ENCODE results near the gene OTC.

OTC gene

GRCh38 chrX:38311743-38312142 is 40.7 kb upstream of the OTC start:
- Histone ChIP-seq H3K27me3 (ENCODE audit: insufficient read depth, low read length) (no peaks in the 10 kb centered on the region), H3K9me2 (ENCODE audit: low read depth, low read length) (no peaks in the 10 kb centered on the region), H3K9me3 (ENCODE audit: low read length) (no peaks in the 10 kb centered on the region), H3K36me3 (ENCODE audit: insufficient read depth, low read length) (peaks cover 6% of the 10 kb centered on the region), H3K4me1 (ENCODE audit: insufficient read depth, low read length, severe bottlenecking) (no peaks in the 10 kb centered on the region), H3K79me2 (ENCODE audit: insufficient read depth, low read length) (no peaks in the 10 kb centered on the region), H3K4me2 (ENCODE audit: low read length) (no peak overlapping the region), H3K27ac (ENCODE audit: low read depth, low read length, poor library complexity, severe bottlenecking) (no peak overlapping the region), H3K9ac (ENCODE audit: low read length) (no peak overlapping the region), H2AFZ (ENCODE audit: low read length) (no peak overlapping the region), H3F3A (ENCODE audit: insufficient read depth, low read length) (no peaks in the 10 kb centered on the region), H3K4me3 (ENCODE audit: low read depth, low read length, poor library complexity, severe bottlenecking) (no peak overlapping the region), H4K20me1 (ENCODE audit: insufficient read depth, low read length) (no peaks in the 10 kb centered on the region)
- TF ChIP-seq CTCF (IDR thresholded peaks at IDR 0.05; ENCODE audit: low read length) = no peak
- TF ChIP-seq EZH2 (IDR thresholded peaks at IDR 0.05; ENCODE audit: borderline replicate concordance, low read length) = no peak

- Histone ChIP-seq H3K4me3 (ENCODE audit: low read depth, low read length, poor library complexity, severe bottlenecking) (no peak overlapping the region), H3F3A (ENCODE audit: insufficient read depth, low read length) (no peaks in the 10 kb centered on the region), H3K27me3 (ENCODE audit: insufficient read depth, low read length) (no peaks in the 10 kb centered on the region), H3K79me2 (ENCODE audit: insufficient read depth, low read length) (no peaks in the 10 kb centered on the region), H3K9me2 (ENCODE audit: low read depth, low read length) (no peaks in the 10 kb centered on the region), H4K20me1 (ENCODE audit: insufficient read depth, low read length) (no peaks in the 10 kb centered on the region), H3K9ac (ENCODE audit: low read length) (no peak overlapping the region), H2AFZ (ENCODE audit: low read length) (no peak overlapping the region), H3K4me1 (ENCODE audit: insufficient read depth, low read length, severe bottlenecking) (no peaks in the 10 kb centered on the region), H3K27ac (ENCODE audit: low read depth, low read length, poor library complexity, severe bottlenecking) (no peak overlapping the region), H3K9me3 (ENCODE audit: low read length) (no peaks in the 10 kb centered on the region), H3K4me2 (ENCODE audit: low read length) (no peak overlapping the region), H3K36me3 (ENCODE audit: insufficient read depth, low read length) (peaks cover 6% of the 10 kb centered on the region)
- TF ChIP-seq EZH2 (IDR thresholded peaks at IDR 0.05; ENCODE audit: borderline replicate concordance, low read length) (no peak), CTCF (IDR thresholded peaks at IDR 0.05; ENCODE audit: low read length) (no peak)
Measured at GRCh38 chrX:38312436-38312835, 40.0 kb upstream of the OTC start.

- no peak overlapping the region for H2AFZ ChIP-seq (ENCODE audit: low read length)
- H3K4me3 ChIP-seq (ENCODE audit: low read depth, low read length, poor library complexity, severe bottlenecking) = no peak overlapping the region
- H3K9me2 ChIP-seq (ENCODE audit: low read depth, low read length) = no peaks in the 10 kb centered on the region
- no peak for TF ChIP-seq EZH2 (IDR thresholded peaks at IDR 0.05; ENCODE audit: borderline replicate concordance, low read length)
- TF ChIP-seq CTCF (IDR thresholded peaks at IDR 0.05; ENCODE audit: low read length) = no peak
- no peak overlapping the region for H3K27ac ChIP-seq (ENCODE audit: low read depth, low read length, poor library complexity, severe bottlenecking)
- H3F3A ChIP-seq (ENCODE audit: insufficient read depth, low read length) = no peaks in the 10 kb centered on the region
- no peaks in the 10 kb centered on the region for H3K27me3 ChIP-seq (ENCODE audit: insufficient read depth, low read length)
- H3K4me1 ChIP-seq (ENCODE audit: insufficient read depth, low read length, severe bottlenecking) = peaks cover under 1% of the 10 kb centered on the region
- H3K36me3 ChIP-seq (ENCODE audit: insufficient read depth, low read length) = peaks cover 6% of the 10 kb centered on the region
- H3K9me3 ChIP-seq (ENCODE audit: low read length) = no peaks in the 10 kb centered on the region
- no peak overlapping the region for H3K9ac ChIP-seq (ENCODE audit: low read length)
- no peaks in the 10 kb centered on the region for H3K79me2 ChIP-seq (ENCODE audit: insufficient read depth, low read length)
- no peaks in the 10 kb centered on the region for H4K20me1 ChIP-seq (ENCODE audit: insufficient read depth, low read length)
- no peak overlapping the region for H3K4me2 ChIP-seq (ENCODE audit: low read length)
Measured at GRCh38 chrX:38313190-38313589, 39.2 kb upstream of the OTC start.
